CD4-positive, CD25-positive, alpha-beta regulatory T cell (primary cell): ENCODE measurements around the gene SPDYE1. TPM values are rescaled to one million over a fixed set of nuclear protein-coding genes. Genes with fewer than 3 reads are reported as not detected.

Experiments
- ATAC-seq, 2 donors: fragments of 150-1000 bp; cut with Tn5 transposase; one replicate each; pipeline ENCODE4 v1.10.0; 2021; ENCODE audit warnings: low read depth in 2 of 2, moderate number of reproducible peaks in 2 of 2, moderate library complexity in 1 of 2
- DNase-seq, 3 donors: peaks; one replicate each; pipeline versions ENCODE4 v3.0.0 to v3.0.0-alpha.2; 2012 to 2022; ENCODE audit warnings: mixed read lengths in 1 of 3
- H3K27ac ChIP-seq: one replicate; pipeline ENCODE4 v1.7.0; 2013; ENCODE audit warnings: mild to moderate bottlenecking, low read length; ENCODE audit not compliant: insufficient read depth, poor library complexity, severe bottlenecking
- H3K27me3 ChIP-seq: one replicate; pipeline ENCODE4 v1.7.0; 2013; ENCODE audit warnings: low read length; ENCODE audit not compliant: control insufficient read depth, insufficient read depth
- H3K36me3 ChIP-seq: one replicate; pipeline ENCODE4 v1.7.0; 2013; ENCODE audit warnings: mild to moderate bottlenecking, low read length, moderate library complexity; ENCODE audit not compliant: control insufficient read depth, insufficient read depth
- H3K4me1 ChIP-seq: 2 replicates; pipeline ENCODE4 v1.7.0; 2013; ENCODE audit warnings: mild to moderate bottlenecking, low read length; ENCODE audit not compliant: insufficient read depth, control insufficient read depth, poor library complexity, severe bottlenecking
- H3K4me3 ChIP-seq: one replicate; pipeline ENCODE4 v1.7.0; 2013; ENCODE audit warnings: low read depth, mild to moderate bottlenecking, low read length, moderate library complexity
- H3K9me3 ChIP-seq, 2 experiments: 1 replicate in 1 of 2; 2 replicates in 1 of 2; pipeline ENCODE4 v1.7.0; 2013; ENCODE audit warnings: low read length in 2 of 2, mild to moderate bottlenecking in 1 of 2, moderate library complexity in 1 of 2; ENCODE audit not compliant: control insufficient read depth in 2 of 2
- H3K27ac Mint-ChIP-seq, 3 donors: one replicate each; pipeline ENCODE4 v1.8.0; 2020 to 2022; ENCODE audit warnings: mild to moderate bottlenecking in 3 of 3, mixed read lengths in 3 of 3, moderate library complexity in 2 of 3
- H3K27me3 Mint-ChIP-seq: one replicate; pipeline ENCODE4 v1.8.0; 2022; ENCODE audit warnings: mild to moderate bottlenecking, mixed read lengths
- H3K36me3 Mint-ChIP-seq: one replicate; pipeline ENCODE4 v1.8.0; 2020; ENCODE audit warnings: mixed read lengths
- H3K4me1 Mint-ChIP-seq, 4 donors: one replicate each; pipeline ENCODE4 v1.8.0; 2020 to 2022; ENCODE audit warnings: mixed read lengths in 4 of 4, mild to moderate bottlenecking in 1 of 4
- H3K4me3 Mint-ChIP-seq, 4 donors: one replicate each; pipeline ENCODE4 v1.8.0; 2020 to 2022; ENCODE audit warnings: mild to moderate bottlenecking in 4 of 4, mixed read lengths in 4 of 4, moderate library complexity in 3 of 4
- H3K9me3 Mint-ChIP-seq, 7 donors: one replicate each; pipeline ENCODE4 v1.8.0; 2020 to 2022; ENCODE audit warnings: mixed read lengths in 7 of 7, mild to moderate bottlenecking in 3 of 7, moderate library complexity in 2 of 7
- polyA plus RNA-seq, 4 donors: library from polyadenylated mRNA; unstranded; fragments of 300-500 nt; fragmentation: Illumina TruSeq; gene quantifications; one replicate each; pipeline ENCODE4 v1.2.3, GENCODE V29; 2021
- total RNA-seq: library from RNA; stranded (reverse); gene quantifications from one replicate; pipeline ENCODE4 v1.2.3, GENCODE V29; 2022

SPDYE1 gene
- total and polyA plus RNA-seq, 5 donors from 2014 or later = 0.08 to 0.17 (median 0.11) TPM; not detected in 1

GRCh38 chr7:44056681-44057080 lies 59.0 kb downstream of the SPDYE1 start:
- H3K4me1 Mint-ChIP-seq = peaks cover 0 to 32% (median 18%) of the 10 kb centered on the region in 4 donors
- no peak for DNase-seq
- H3K27ac Mint-ChIP-seq = peak overlapping the region in 1 of 3 donors; percentile 32
- H3K4me3 ChIP-seq = no peak overlapping the region
- H3K27me3 Mint-ChIP-seq = no peaks in the 10 kb centered on the region
- no peak for ATAC-seq
- H3K4me1 ChIP-seq = peaks cover 4% of the 10 kb centered on the region
- H3K36me3 ChIP-seq = peaks cover 92% of the 10 kb centered on the region
- H3K4me3 Mint-ChIP-seq = no peak overlapping the region
- H3K36me3 Mint-ChIP-seq = peaks cover 43% of the 10 kb centered on the region
- no peaks in the 10 kb centered on the region for H3K9me3 ChIP-seq
- no peaks in the 10 kb centered on the region for H3K27me3 ChIP-seq
- no peak overlapping the region for H3K27ac ChIP-seq
- peaks cover 0 to 2% (median 0%) of the 10 kb centered on the region in 7 donors for H3K9me3 Mint-ChIP-seq

- H3K27me3 Mint-ChIP-seq = no peaks in the 10 kb centered on the region
- Histone ChIP-seq H3K27ac (no peak overlapping the region), H3K4me3 (no peak overlapping the region), H3K9me3 (no peaks in the 10 kb centered on the region), H3K36me3 (peaks cover 88% of the 10 kb centered on the region), H3K4me1 (no peaks in the 10 kb centered on the region), H3K27me3 (no peaks in the 10 kb centered on the region)
- H3K4me3 Mint-ChIP-seq = no peak overlapping the region
- ATAC-seq (no peak), DNase-seq (no peak)
- peaks cover 0 to 2% (median 0%) of the 10 kb centered on the region in 7 donors for H3K9me3 Mint-ChIP-seq
- H3K36me3 Mint-ChIP-seq = peaks cover 39% of the 10 kb centered on the region
- H3K4me1 Mint-ChIP-seq = peaks cover 0 to 25% (median 14%) of the 10 kb centered on the region in 4 donors
- peak overlapping the region in 2 of 3 donors; percentile 49 to 60 for H3K27ac Mint-ChIP-seq
These were observed 59.6 kb downstream of the SPDYE1 start for GRCh38 chr7:44057181-44057848.

GRCh38 chr7:44057849-44058758 lies 60.4 kb downstream of the SPDYE1 start:
- H3K4me3 ChIP-seq = no peak overlapping the region
- H3K27me3 Mint-ChIP-seq = no peaks in the 10 kb centered on the region
- H3K27me3 ChIP-seq = no peaks in the 10 kb centered on the region
- no peaks in the 10 kb centered on the region for H3K9me3 ChIP-seq
- H3K9me3 Mint-ChIP-seq = peaks cover 0 to 2% (median 0%) of the 10 kb centered on the region in 7 donors
- DNase-seq = no peak
- H3K4me3 Mint-ChIP-seq = no peak overlapping the region
- H3K36me3 Mint-ChIP-seq = peaks cover 35% of the 10 kb centered on the region
- no peaks in the 10 kb centered on the region for H3K4me1 ChIP-seq
- peak overlapping the region in 2 of 3 donors; percentile 49 to 74 for H3K27ac Mint-ChIP-seq
- H3K4me1 Mint-ChIP-seq = peaks cover 0 to 17% (median 14%) of the 10 kb centered on the region in 4 donors
- H3K36me3 ChIP-seq = peaks cover 81% of the 10 kb centered on the region
- no peak overlapping the region for H3K27ac ChIP-seq
- ATAC-seq = no peak

- Mint-ChIP-seq H3K27me3 (no peaks in the 10 kb centered on the region), H3K36me3 (peaks cover 34% of the 10 kb centered on the region), H3K4me3 (no peak overlapping the region), H3K27ac (peak overlapping the region in 1 of 3 donors; percentile 74), H3K4me1 (peaks cover 0 to 17% (median 14%) of the 10 kb centered on the region in 4 donors), H3K9me3 (peaks cover 0 to 2% (median 0%) of the 10 kb centered on the region in 7 donors)
- ATAC-seq (no peak), DNase-seq (no peak)
- H3K36me3 ChIP-seq = peaks cover 77% of the 10 kb centered on the region
- H3K4me3 ChIP-seq = no peak overlapping the region
- no peaks in the 10 kb centered on the region for H3K27me3 ChIP-seq
- no peak overlapping the region for H3K27ac ChIP-seq
- no peaks in the 10 kb centered on the region for H3K9me3 ChIP-seq
- no peaks in the 10 kb centered on the region for H3K4me1 ChIP-seq
These were observed 61.1 kb downstream of the SPDYE1 start for GRCh38 chr7:44058759-44059218.

GRCh38 chr7:44059219-44060090 lies 61.8 kb downstream of the SPDYE1 start:
- Mint-ChIP-seq H3K27ac (no peak overlapping the region), H3K4me3 (no peak overlapping the region), H3K36me3 (peaks cover 30% of the 10 kb centered on the region), H3K4me1 (peaks cover 0 to 17% (median 14%) of the 10 kb centered on the region in 4 donors), H3K9me3 (peaks cover 0 to 2% (median 0%) of the 10 kb centered on the region in 7 donors), H3K27me3 (no peaks in the 10 kb centered on the region)
- no peaks in the 10 kb centered on the region for H3K27me3 ChIP-seq
- H3K9me3 ChIP-seq = no peaks in the 10 kb centered on the region
- H3K4me3 ChIP-seq = no peak overlapping the region
- H3K4me1 ChIP-seq = no peaks in the 10 kb centered on the region
- ATAC-seq (no peak), DNase-seq (no peak)
- H3K36me3 ChIP-seq = peaks cover 71% of the 10 kb centered on the region
- H3K27ac ChIP-seq = no peak overlapping the region

Other genes starting within 250 kb of the SPDYE1 start
- gene BLVRA, start 239.2 kb upstream of the SPDYE1 start, total RNA-seq = 25.9 TPM
- 10 to 100 TPM; 40.8 to 76.3 (median 53.9) TPM for gene BLVRA, start 239.2 kb upstream of the SPDYE1 start, polyA plus RNA-seq
- 45.8 TPM for gene MRPS24, start 128.4 kb upstream of the SPDYE1 start, total RNA-seq
- 100 to 1,000 TPM; 148 to 179 (median 159) TPM for gene MRPS24, start 128.4 kb upstream of the SPDYE1 start, polyA plus RNA-seq
- 19.2 TPM for gene URGCP, start 91.3 kb upstream of the SPDYE1 start, total RNA-seq
- gene URGCP, start 91.3 kb upstream of the SPDYE1 start, polyA plus RNA-seq = 10 to 100 TPM; 14.6 to 31.0 (median 24.0) TPM
- 11.4 TPM for gene UBE2D4, start 71.5 kb upstream of the SPDYE1 start, total RNA-seq
- 10 to 100 TPM; 10.6 to 15.5 (median 13.4) TPM for gene UBE2D4, start 71.5 kb upstream of the SPDYE1 start, polyA plus RNA-seq
- gene DBNL, start 46.8 kb downstream of the SPDYE1 start, total RNA-seq = 104 TPM
- gene DBNL, start 46.8 kb downstream of the SPDYE1 start, polyA plus RNA-seq = 100 to 1,000 TPM; 138 to 206 (median 186) TPM
- 1.1 TPM for gene PGAM2, start 67.7 kb downstream of the SPDYE1 start, total RNA-seq
- not detected for gene PGAM2, start 67.7 kb downstream of the SPDYE1 start, polyA plus RNA-seq
- gene POLM, start 84.6 kb downstream of the SPDYE1 start, total RNA-seq = 38.0 TPM
- gene POLM, start 84.6 kb downstream of the SPDYE1 start, polyA plus RNA-seq = 10 to 100 TPM; 14.8 to 22.3 (median 20.2) TPM
- 4.1 TPM for gene AEBP1, start 106.4 kb downstream of the SPDYE1 start, total RNA-seq
- 1 to 10 TPM in 1 of 4 donors, under 1 TPM in 3; 0.51 to 1.7 (median 0.89) TPM for gene AEBP1, start 106.4 kb downstream of the SPDYE1 start, polyA plus RNA-seq
- 37.1 TPM for gene POLD2, start 125.7 kb downstream of the SPDYE1 start, total RNA-seq
- 10 to 100 TPM; 53.3 to 59.0 (median 55.0) TPM for gene POLD2, start 125.7 kb downstream of the SPDYE1 start, polyA plus RNA-seq
- not detected for gene MYL7, start 143.4 kb downstream of the SPDYE1 start, total RNA-seq
- gene MYL7, start 143.4 kb downstream of the SPDYE1 start, polyA plus RNA-seq = not detected
- not detected for gene GCK, start 191.5 kb downstream of the SPDYE1 start, total RNA-seq
- 1 to 10 TPM in 1 of 4 donors, under 1 TPM in 3; 0.47 to 1.2 (median 0.57) TPM for gene GCK, start 191.5 kb downstream of the SPDYE1 start, polyA plus RNA-seq
- gene YKT6, start 203.1 kb downstream of the SPDYE1 start, total RNA-seq = 79.2 TPM
- gene YKT6, start 203.1 kb downstream of the SPDYE1 start, polyA plus RNA-seq = 10 to 100 TPM; 24.7 to 44.0 (median 37.7) TPM